Measurements from ENCODE around the gene CLOCK. TPM values are rescaled to one million over a fixed set of nuclear protein-coding genes. Genes with fewer than 3 reads are reported as not detected.

The CLOCK gene
- total and polyA plus RNA-seq, 2 of the 8 experiments (the other 6 are each of a cell fraction or from before 2014, with no cell fraction given): 7.7 to 24.2 TPM

DNA sequence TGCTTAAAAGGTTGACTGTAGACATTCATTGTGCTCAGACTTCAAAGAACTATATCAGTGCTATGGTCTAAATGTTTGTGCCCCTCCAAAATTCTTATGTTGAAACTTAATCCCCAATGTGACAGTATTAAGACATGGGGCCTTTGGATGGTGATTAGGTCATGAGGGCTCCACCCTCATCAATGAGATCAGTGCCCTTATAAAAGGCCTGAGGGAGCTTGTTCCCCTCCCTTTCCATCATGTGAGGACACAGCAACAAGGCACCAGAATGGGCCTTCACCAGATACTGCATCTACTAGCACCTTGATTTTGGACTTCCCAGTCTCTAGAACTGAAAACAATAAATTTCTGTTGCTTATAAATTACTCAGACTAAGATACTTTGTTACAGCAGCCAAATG is 28.3 kb downstream of the CLOCK start (continued):
- no peak for TF ChIP-seq HDAC6 (IDR thresholded peaks at IDR 0.05; ENCODE audit: low read depth, low read length)
- no peak for TF ChIP-seq ZNF274 (IDR thresholded peaks at IDR 0.05; ENCODE audit: borderline replicate concordance, extremely low read depth, low read length)

Measured in H1 (cell line).